Keratinocyte (primary cell): Measurements from ENCODE around the gene MRPS11.

ENCODE experiments used
- EZH2 ChIP-seq: IDR thresholded peaks from one replicate; pipeline ENCODE4 v1.6.1; 2012; ENCODE audit warnings: inconsistent platforms, mild to moderate bottlenecking, low read length, moderate library complexity
- TF ChIP-seq, protein P1 (sequence below), 3 experiments: IDR thresholded peaks in 1 of 3; conservative IDR thresholded peaks in 1 of 3; optimal IDR thresholded peaks in 1 of 3; 2 replicates in 2 of 3; 3 replicates in 1 of 3; pipeline versions ENCODE3 to v1.5.1; 2011; ENCODE audit warnings: low read length in 3 of 3, mild to moderate bottlenecking in 3 of 3, moderate library complexity in 2 of 3, control low read depth in 1 of 3, inconsistent platforms in 1 of 3; ENCODE audit not compliant: insufficient read depth in 2 of 3; ENCODE audit errors: extremely low read depth in 1 of 3

DNA sequence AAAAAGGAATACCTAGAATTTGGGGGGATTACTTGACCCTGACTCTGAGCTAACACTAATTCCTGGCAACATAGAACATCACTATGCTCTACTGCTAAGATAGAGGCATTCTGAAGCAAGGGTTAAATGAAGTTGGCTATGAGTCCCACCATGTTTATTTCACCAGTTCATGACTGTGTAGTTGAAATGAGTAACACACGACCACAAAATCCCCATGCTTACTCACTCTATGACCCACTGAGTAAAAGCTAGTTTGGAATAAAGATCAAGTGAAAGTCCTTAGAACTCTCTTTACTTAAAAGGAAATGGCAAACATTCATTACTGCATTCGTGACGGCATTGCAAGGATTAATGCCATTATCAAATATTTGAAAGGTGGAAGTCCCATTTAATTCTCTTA lies 47.7 kb upstream of the MRPS11 start:
- TF ChIP-seq, protein P1, sequence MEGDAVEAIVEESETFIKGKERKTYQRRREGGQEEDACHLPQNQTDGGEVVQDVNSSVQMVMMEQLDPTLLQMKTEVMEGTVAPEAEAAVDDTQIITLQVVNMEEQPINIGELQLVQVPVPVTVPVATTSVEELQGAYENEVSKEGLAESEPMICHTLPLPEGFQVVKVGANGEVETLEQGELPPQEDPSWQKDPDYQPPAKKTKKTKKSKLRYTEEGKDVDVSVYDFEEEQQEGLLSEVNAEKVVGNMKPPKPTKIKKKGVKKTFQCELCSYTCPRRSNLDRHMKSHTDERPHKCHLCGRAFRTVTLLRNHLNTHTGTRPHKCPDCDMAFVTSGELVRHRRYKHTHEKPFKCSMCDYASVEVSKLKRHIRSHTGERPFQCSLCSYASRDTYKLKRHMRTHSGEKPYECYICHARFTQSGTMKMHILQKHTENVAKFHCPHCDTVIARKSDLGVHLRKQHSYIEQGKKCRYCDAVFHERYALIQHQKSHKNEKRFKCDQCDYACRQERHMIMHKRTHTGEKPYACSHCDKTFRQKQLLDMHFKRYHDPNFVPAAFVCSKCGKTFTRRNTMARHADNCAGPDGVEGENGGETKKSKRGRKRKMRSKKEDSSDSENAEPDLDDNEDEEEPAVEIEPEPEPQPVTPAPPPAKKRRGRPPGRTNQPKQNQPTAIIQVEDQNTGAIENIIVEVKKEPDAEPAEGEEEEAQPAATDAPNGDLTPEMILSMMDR (optimal IDR thresholded peaks at IDR 0.05 in 1 of 3, IDR thresholded peaks at IDR 0.05 in 1 of 3, conservative IDR thresholded peaks at IDR 0.05 in 1 of 3; ENCODE audit: extremely low read depth in 1 of 3, insufficient read depth in 2 of 3, low read length in 3 of 3): no peak
- no peak for TF ChIP-seq EZH2
